ENCODE measurements around the gene TRAF7.

Gene TRAF7

GRCh38 chr16:2165861-2166260 lies 10.3 kb downstream of the TRAF7 start:
- Histone ChIP-seq H3K4me3 (ENCODE audit: low read depth in 1 of 5, low read length in 5 of 5) (no peak overlapping the region), H3K4me1 (ENCODE audit: control insufficient read depth in 5 of 5, insufficient read depth in 5 of 5, low read length in 5 of 5) (peaks cover 0 to 20% (median 17%) of the 10 kb centered on the region in 5 donors), H3K9ac (ENCODE audit: low read length in 5 of 5) (no peak overlapping the region), H3K27ac (ENCODE audit: low read depth, low read length) (no peak overlapping the region), H3K9me3 (ENCODE audit: control insufficient read depth in 5 of 5, low read length in 5 of 5) (no peaks in the 10 kb centered on the region), H3K36me3 (ENCODE audit: control insufficient read depth in 5 of 5, insufficient read depth in 5 of 5, low read length in 5 of 5) (peaks cover 0 to 43% (median 30%) of the 10 kb centered on the region in 5 donors), H3K27me3 (ENCODE audit: control insufficient read depth in 5 of 5, insufficient read depth in 4 of 5, low read length in 5 of 5) (no peaks in the 10 kb centered on the region)

DNA sequence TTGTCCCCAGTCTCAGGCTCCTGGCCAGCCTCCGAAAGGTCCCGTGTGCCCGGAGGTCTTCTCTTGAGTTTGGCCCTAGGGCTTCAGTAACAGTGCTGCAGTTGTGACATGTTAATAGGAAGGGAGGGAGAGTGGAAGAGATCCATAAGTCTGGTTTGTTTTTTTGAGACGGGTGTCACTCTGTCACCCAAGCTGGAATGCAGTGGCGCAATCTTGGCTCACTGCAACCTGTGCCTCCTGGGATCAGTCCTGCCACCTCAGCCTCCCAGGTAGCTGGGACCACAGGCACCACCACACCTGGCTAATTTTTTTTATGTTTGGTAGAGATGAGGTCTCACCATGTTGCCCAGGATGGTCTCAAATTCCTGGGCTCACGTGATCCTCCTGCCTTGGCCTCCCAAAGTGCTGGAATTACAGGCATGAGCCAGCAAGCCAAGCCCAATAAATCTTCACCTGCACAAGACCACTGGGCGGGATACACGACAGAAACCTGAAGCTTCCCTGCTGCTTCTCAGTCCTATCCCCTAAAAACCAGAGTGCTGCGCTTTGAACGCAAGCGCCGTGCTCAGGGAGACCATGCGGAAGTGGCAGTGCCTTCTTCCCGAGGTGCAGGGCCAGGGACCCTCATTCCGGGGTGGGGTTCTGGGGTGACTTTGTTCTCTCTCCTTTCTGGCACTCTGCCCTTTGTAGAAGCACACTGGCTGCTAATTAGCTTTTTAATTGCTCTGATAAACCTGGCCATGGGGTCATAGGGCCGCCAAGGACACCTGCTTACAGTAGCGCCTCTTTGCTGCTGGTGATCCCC lies 10.9 kb downstream of the TRAF7 start:
- peaks cover 0 to 20% (median 16%) of the 10 kb centered on the region in 5 donors for H3K4me1 ChIP-seq (ENCODE audit: control insufficient read depth in 5 of 5, insufficient read depth in 5 of 5, low read length in 5 of 5)
- H3K27ac ChIP-seq (ENCODE audit: low read depth, low read length) = no peak overlapping the region
- H3K4me3 ChIP-seq (ENCODE audit: low read depth in 1 of 5, low read length in 5 of 5) = no peak overlapping the region
- peaks cover 0 to 49% (median 35%) of the 10 kb centered on the region in 5 donors for H3K36me3 ChIP-seq (ENCODE audit: control insufficient read depth in 5 of 5, insufficient read depth in 5 of 5, low read length in 5 of 5)
- H3K9me3 ChIP-seq (ENCODE audit: control insufficient read depth in 5 of 5, low read length in 5 of 5) = no peaks in the 10 kb centered on the region
- H3K9ac ChIP-seq (ENCODE audit: low read length in 5 of 5) = no peak overlapping the region
- no peaks in the 10 kb centered on the region for H3K27me3 ChIP-seq (ENCODE audit: control insufficient read depth in 5 of 5, insufficient read depth in 4 of 5, low read length in 5 of 5)

DNA sequence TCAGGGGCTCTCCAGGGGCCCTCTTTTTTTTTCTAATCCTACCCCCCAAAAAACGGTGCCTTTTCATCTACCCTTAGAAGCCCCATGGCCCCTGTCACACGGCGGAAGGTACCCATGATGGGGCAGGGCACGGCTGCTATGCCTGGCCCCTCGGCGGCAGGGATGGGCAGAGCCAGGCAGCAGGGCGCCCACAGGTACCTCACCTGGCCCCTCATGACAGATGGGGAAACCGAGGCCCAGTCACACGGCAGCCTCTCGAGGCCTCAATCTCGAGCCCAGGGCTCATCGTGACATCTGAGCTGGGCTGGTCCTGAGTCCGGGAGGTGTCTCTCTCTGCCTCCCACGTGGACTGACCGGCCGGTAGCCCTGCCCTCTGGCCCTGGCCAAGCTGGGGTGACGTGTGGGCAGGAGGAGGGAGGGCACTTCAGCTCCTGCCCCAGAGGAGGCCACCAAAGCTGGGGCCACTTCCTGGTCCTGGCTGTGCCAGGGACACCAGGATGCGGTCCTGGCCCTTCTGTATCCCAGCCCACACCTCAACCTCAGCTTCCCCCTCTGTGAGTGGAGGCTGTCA lies 11.6 kb downstream of the TRAF7 start:
- Histone ChIP-seq H3K4me3 (ENCODE audit: low read depth in 1 of 5, low read length in 5 of 5) (no peak overlapping the region), H3K4me1 (ENCODE audit: control insufficient read depth in 5 of 5, insufficient read depth in 5 of 5, low read length in 5 of 5) (peaks cover 0 to 20% (median 10%) of the 10 kb centered on the region in 5 donors), H3K27ac (ENCODE audit: low read depth, low read length) (no peak overlapping the region), H3K9me3 (ENCODE audit: control insufficient read depth in 5 of 5, low read length in 5 of 5) (no peaks in the 10 kb centered on the region), H3K9ac (ENCODE audit: low read length in 5 of 5) (no peak overlapping the region), H3K27me3 (ENCODE audit: control insufficient read depth in 5 of 5, insufficient read depth in 4 of 5, low read length in 5 of 5) (no peaks in the 10 kb centered on the region), H3K36me3 (ENCODE audit: control insufficient read depth in 5 of 5, insufficient read depth in 5 of 5, low read length in 5 of 5) (peaks cover 0 to 56% (median 42%) of the 10 kb centered on the region in 5 donors)

DNA sequence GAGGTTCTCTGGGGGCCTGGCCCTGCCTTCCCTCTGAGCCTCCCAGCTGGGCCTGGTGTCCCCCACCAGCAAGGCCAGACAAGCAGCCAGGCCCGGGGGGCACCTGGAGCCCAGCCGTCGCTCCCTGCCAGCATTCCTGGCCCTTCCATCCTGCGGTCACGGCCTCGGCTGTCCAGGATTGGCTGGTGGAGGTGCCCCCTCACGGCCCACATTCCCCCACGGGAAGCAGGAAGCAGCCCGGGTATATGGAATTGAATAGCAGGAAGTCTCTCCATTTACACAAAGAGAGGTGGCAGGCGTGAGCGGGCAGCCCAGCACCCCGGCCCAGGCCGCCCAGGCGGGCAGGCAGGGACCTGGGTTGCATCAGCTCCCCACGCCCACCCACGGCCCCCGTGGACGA lies 14.5 kb downstream of the TRAF7 start:
- Histone ChIP-seq H3K27me3 (ENCODE audit: control insufficient read depth in 5 of 5, insufficient read depth in 4 of 5, low read length in 5 of 5) (no peaks in the 10 kb centered on the region), H3K9ac (ENCODE audit: low read length in 5 of 5) (peak overlapping the region in 3 of 5 donors; percentile 8 to 72 (median 20)), H3K27ac (ENCODE audit: low read depth, low read length) (peak overlapping the region; percentile 78), H3K36me3 (ENCODE audit: control insufficient read depth in 5 of 5, insufficient read depth in 5 of 5, low read length in 5 of 5) (peaks cover 0 to 83% (median 63%) of the 10 kb centered on the region in 5 donors), H3K9me3 (ENCODE audit: control insufficient read depth in 5 of 5, low read length in 5 of 5) (no peaks in the 10 kb centered on the region), H3K4me3 (ENCODE audit: low read depth in 1 of 5, low read length in 5 of 5) (peak overlapping the region in 3 of 5 donors; percentile 51 to 66 (median 59)), H3K4me1 (ENCODE audit: control insufficient read depth in 5 of 5, insufficient read depth in 5 of 5, low read length in 5 of 5) (peaks cover 0 to 20% (median 10%) of the 10 kb centered on the region in 5 donors)

GRCh38 chr16:2170587-2171435 lies 15.2 kb downstream of the TRAF7 start:
- Histone ChIP-seq H3K4me3 (ENCODE audit: low read depth in 1 of 5, low read length in 5 of 5) (peak overlapping the region in 3 of 5 donors; percentile 51 to 66 (median 59)), H3K27ac (ENCODE audit: low read depth, low read length) (peak overlapping the region; percentile 78), H3K36me3 (ENCODE audit: control insufficient read depth in 5 of 5, insufficient read depth in 5 of 5, low read length in 5 of 5) (peaks cover 0 to 85% (median 66%) of the 10 kb centered on the region in 5 donors), H3K9me3 (ENCODE audit: control insufficient read depth in 5 of 5, low read length in 5 of 5) (no peaks in the 10 kb centered on the region), H3K4me1 (ENCODE audit: control insufficient read depth in 5 of 5, insufficient read depth in 5 of 5, low read length in 5 of 5) (peaks cover 0 to 20% (median 10%) of the 10 kb centered on the region in 5 donors), H3K27me3 (ENCODE audit: control insufficient read depth in 5 of 5, insufficient read depth in 4 of 5, low read length in 5 of 5) (no peaks in the 10 kb centered on the region), H3K9ac (ENCODE audit: low read length in 5 of 5) (peak overlapping the region in 2 of 5 donors; percentile 20 to 72)

GRCh38 chr16:2171601-2172178 lies 16.1 kb downstream of the TRAF7 start:
- Histone ChIP-seq H3K9me3 (ENCODE audit: control insufficient read depth in 5 of 5, low read length in 5 of 5) (no peaks in the 10 kb centered on the region), H3K4me3 (ENCODE audit: low read depth in 1 of 5, low read length in 5 of 5) (no peak overlapping the region), H3K9ac (ENCODE audit: low read length in 5 of 5) (no peak overlapping the region), H3K27me3 (ENCODE audit: control insufficient read depth in 5 of 5, insufficient read depth in 4 of 5, low read length in 5 of 5) (no peaks in the 10 kb centered on the region), H3K36me3 (ENCODE audit: control insufficient read depth in 5 of 5, insufficient read depth in 5 of 5, low read length in 5 of 5) (peaks cover 0 to 85% (median 66%) of the 10 kb centered on the region in 5 donors), H3K27ac (ENCODE audit: low read depth, low read length) (no peak overlapping the region), H3K4me1 (ENCODE audit: control insufficient read depth in 5 of 5, insufficient read depth in 5 of 5, low read length in 5 of 5) (peaks cover 0 to 20% (median 10%) of the 10 kb centered on the region in 5 donors)

GRCh38 chr16:2172688-2173335 lies 17.2 kb downstream of the TRAF7 start:
- Histone ChIP-seq H3K9ac (ENCODE audit: low read length in 5 of 5) (no peak overlapping the region), H3K36me3 (ENCODE audit: control insufficient read depth in 5 of 5, insufficient read depth in 5 of 5, low read length in 5 of 5) (peaks cover 0 to 85% (median 67%) of the 10 kb centered on the region in 5 donors), H3K27ac (ENCODE audit: low read depth, low read length) (no peak overlapping the region), H3K27me3 (ENCODE audit: control insufficient read depth in 5 of 5, insufficient read depth in 4 of 5, low read length in 5 of 5) (no peaks in the 10 kb centered on the region), H3K4me1 (ENCODE audit: control insufficient read depth in 5 of 5, insufficient read depth in 5 of 5, low read length in 5 of 5) (peaks cover 0 to 20% (median 10%) of the 10 kb centered on the region in 5 donors), H3K4me3 (ENCODE audit: low read depth in 1 of 5, low read length in 5 of 5) (no peak overlapping the region), H3K9me3 (ENCODE audit: control insufficient read depth in 5 of 5, low read length in 5 of 5) (no peaks in the 10 kb centered on the region)

DNA sequence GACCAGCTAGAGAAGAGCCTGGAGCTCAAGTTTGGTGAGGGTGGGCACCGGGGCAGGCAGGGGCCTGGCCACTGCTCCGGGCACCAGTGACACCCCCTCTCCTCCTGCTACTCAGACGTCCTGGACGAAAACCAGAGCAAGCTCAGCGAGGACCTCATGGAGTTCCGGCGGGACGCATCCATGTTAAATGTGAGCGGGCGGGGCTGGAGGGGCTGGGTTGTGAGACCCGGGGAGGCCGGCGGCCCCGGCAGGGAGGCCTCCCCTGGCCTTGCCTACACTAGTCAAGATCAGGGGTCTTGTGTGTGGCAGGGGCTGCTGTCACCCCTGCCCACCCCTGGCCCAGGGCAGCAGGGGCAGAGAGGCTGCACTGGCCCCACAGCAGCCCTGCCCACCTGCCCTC lies 17.8 kb downstream of the TRAF7 start:
- Histone ChIP-seq H3K36me3 (ENCODE audit: control insufficient read depth in 5 of 5, insufficient read depth in 5 of 5, low read length in 5 of 5) (peaks cover 0 to 80% (median 62%) of the 10 kb centered on the region in 5 donors), H3K9me3 (ENCODE audit: control insufficient read depth in 5 of 5, low read length in 5 of 5) (no peaks in the 10 kb centered on the region), H3K27ac (ENCODE audit: low read depth, low read length) (no peak overlapping the region), H3K4me1 (ENCODE audit: control insufficient read depth in 5 of 5, insufficient read depth in 5 of 5, low read length in 5 of 5) (peaks cover 0 to 20% (median 10%) of the 10 kb centered on the region in 5 donors), H3K9ac (ENCODE audit: low read length in 5 of 5) (no peak overlapping the region), H3K4me3 (ENCODE audit: low read depth in 1 of 5, low read length in 5 of 5) (no peak overlapping the region), H3K27me3 (ENCODE audit: control insufficient read depth in 5 of 5, insufficient read depth in 4 of 5, low read length in 5 of 5) (no peaks in the 10 kb centered on the region)

DNA sequence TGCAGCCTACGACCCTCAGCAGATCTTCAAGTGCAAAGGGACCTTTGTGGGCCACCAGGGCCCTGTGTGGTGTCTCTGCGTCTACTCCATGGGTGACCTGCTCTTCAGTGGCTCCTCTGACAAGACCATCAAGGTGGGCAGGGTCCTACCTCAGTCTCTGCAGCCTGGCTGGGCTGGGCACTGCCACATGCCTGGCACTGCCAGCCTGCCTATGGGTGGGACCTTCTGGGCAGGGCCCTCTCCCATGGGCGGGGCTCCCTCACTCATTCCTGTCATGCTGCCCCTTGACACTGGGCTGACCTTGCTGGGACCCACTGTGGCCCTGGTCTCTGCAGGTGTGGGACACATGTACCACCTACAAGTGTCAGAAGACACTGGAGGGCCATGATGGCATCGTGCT lies 18.3 kb downstream of the TRAF7 start:
- H3K27ac ChIP-seq (ENCODE audit: low read depth, low read length) = no peak overlapping the region
- H3K9ac ChIP-seq (ENCODE audit: low read length in 5 of 5) = no peak overlapping the region
- H3K36me3 ChIP-seq (ENCODE audit: control insufficient read depth in 5 of 5, insufficient read depth in 5 of 5, low read length in 5 of 5) = peaks cover 0 to 75% (median 60%) of the 10 kb centered on the region in 5 donors
- H3K4me3 ChIP-seq (ENCODE audit: low read depth in 1 of 5, low read length in 5 of 5) = no peak overlapping the region
- H3K27me3 ChIP-seq (ENCODE audit: control insufficient read depth in 5 of 5, insufficient read depth in 4 of 5, low read length in 5 of 5) = no peaks in the 10 kb centered on the region
- no peaks in the 10 kb centered on the region for H3K9me3 ChIP-seq (ENCODE audit: control insufficient read depth in 5 of 5, low read length in 5 of 5)
- peaks cover 0 to 18% (median 8%) of the 10 kb centered on the region in 5 donors for H3K4me1 ChIP-seq (ENCODE audit: control insufficient read depth in 5 of 5, insufficient read depth in 5 of 5, low read length in 5 of 5)
